C4-2B (cell line): ENCODE data around the gene IQCE.
"Not testable (repeated sequence)": the region's sequence is repeated elsewhere in the genome, so short reads cannot be mapped to it uniquely, and the experiment has no call there.

Experiments used
- H3K27ac ChIP-seq: fragments of 450-650 bp; 2 replicates; pipeline ENCODE4 v1.5.1; 2017
- ZFX ChIP-seq: fragments of 450-650 bp; IDR thresholded peaks from 2 replicates; pipeline ENCODE4 v1.6.1; 2017
- TF ChIP-seq, protein P1 (sequence below): fragments of 450-650 bp; conservative IDR thresholded peaks from 2 replicates; pipeline ENCODE4 v1.5.1; 2017; ENCODE audit warnings: mild to moderate bottlenecking

Gene IQCE

DNA sequence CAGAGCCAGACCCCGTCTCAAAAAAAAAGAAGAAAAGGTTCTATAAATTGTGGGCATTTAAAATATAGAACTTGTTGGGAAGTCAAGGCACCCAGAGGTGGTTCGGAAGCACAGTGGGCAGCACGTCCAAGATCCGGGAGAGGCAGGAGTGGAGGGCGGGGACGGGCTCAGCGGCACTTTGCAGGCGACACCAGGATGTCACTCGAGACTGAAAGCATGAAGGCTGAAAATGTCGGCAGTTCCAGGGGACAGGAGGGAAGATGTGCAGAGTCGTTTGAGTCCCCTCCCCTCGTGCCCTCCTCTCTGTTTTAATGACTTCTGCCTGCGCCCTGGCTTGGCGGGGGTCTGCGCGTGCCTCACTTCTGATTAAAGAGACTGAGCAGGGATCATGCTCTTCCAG, 30.6 kb downstream of the IQCE start:
- no peak for TF ChIP-seq ZFX
- TF ChIP-seq, protein P1, sequence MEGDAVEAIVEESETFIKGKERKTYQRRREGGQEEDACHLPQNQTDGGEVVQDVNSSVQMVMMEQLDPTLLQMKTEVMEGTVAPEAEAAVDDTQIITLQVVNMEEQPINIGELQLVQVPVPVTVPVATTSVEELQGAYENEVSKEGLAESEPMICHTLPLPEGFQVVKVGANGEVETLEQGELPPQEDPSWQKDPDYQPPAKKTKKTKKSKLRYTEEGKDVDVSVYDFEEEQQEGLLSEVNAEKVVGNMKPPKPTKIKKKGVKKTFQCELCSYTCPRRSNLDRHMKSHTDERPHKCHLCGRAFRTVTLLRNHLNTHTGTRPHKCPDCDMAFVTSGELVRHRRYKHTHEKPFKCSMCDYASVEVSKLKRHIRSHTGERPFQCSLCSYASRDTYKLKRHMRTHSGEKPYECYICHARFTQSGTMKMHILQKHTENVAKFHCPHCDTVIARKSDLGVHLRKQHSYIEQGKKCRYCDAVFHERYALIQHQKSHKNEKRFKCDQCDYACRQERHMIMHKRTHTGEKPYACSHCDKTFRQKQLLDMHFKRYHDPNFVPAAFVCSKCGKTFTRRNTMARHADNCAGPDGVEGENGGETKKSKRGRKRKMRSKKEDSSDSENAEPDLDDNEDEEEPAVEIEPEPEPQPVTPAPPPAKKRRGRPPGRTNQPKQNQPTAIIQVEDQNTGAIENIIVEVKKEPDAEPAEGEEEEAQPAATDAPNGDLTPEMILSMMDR, result no peak
- H3K27ac ChIP-seq, result no peak overlapping the region

DNA sequence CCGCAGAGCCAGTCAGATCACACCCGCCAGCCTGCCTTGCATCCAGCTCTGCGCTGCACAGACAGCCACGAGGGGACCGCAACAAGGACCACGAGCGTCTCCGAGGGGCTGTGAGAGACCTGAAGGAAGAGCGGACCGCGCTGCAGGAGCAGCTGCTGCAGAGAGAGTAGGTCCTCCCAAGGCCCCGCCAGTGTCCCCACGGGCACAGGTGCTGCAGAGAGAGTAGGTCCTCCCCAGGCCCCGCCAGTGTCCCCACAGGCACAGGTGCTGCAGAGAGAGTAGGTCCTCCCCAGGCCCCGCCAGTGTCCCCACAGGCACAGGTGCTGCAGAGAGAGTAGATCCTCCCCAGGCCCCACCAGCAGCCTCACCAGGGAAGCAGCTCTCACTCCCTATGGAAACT, 31.2 kb downstream of the IQCE start:
- not testable (repeated sequence) for H3K27ac ChIP-seq

DNA sequence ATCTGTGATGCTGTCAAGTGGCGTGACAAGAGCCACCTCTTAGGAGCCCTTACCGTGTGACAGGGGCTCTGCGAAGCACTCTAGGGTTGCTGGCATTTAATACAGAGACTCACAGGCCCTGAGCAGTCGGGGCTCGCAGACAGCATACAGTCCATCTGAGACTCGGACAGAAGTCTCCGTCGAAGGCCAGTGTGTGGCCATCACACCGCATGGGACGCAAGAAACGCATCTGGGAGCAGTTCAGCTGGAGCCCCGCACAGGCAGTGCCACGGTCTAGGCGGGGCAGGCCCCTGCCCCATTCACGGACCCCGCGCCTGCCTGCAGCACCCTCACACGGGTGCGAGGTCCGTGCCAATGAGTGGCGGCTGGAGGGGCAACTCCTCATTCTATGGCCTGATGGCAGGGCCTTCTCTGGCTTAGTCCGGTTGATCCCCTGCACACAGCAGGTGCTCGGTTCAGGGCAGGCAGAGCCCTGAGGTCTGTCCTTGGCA, 33.6 kb downstream of the IQCE start:
- TF ChIP-seq ZFX, result no peak
- TF ChIP-seq, protein P1, result no peak
- no peak overlapping the region for H3K27ac ChIP-seq

DNA sequence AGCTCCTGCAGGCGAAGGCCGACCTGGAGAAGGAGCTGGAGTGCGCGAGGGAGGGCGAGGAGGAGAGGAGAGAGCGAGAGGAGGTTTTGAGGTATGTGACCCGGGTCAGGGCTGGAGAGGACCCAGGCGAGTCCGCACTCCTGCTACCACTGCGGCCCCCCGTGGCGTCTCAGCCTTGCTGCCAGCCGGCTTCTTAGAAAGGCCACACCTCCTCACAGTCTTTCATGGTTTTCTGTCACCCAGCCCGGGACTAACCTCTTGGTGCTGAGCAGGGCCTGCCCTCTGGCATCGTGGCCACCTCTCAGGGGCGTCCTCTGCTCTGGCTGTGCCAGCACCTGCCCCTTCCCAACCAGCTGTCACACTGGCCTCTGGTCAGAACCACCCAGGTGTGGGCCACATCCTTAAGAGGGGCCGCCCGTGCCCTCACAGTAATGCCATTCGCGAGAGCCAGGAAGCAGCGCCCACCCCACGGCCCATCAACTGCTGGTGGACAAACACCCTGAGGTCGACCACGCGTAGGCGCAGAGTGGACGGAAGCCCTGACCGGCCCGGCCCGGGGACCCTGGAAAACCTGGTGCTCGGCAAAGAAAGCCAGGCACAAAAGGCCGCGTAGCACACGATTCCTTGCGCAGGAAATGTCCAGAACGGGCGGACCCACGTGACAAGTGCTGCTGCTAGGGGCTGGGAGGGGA, 34.4 kb downstream of the IQCE start:
- H3K27ac ChIP-seq, result no peak overlapping the region
- no peak for TF ChIP-seq ZFX
- TF ChIP-seq, protein P1, result no peak

DNA sequence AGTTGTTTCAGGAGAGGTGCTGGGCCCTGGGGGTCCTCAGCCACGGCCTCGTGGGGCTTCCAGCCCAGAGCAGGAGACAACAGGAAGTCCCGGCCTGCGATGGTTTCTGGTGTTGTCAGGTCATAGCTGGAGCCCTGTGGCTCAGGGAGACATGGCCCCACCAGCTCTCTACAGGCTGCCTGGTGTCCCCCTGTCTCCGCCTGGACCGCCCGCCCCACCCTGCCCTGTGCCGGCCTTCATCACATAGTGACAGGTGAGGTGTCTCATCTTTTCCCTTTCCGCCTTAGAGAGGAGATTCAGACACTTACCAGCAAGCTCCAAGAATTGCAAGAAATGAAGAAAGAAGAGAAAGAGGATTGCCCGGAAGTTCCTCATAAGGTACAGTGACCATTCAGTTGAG, 35.8 kb downstream of the IQCE start:
- TF ChIP-seq ZFX, result no peak
- TF ChIP-seq, protein P1, result no peak
- H3K27ac ChIP-seq, result no peak overlapping the region

DNA sequence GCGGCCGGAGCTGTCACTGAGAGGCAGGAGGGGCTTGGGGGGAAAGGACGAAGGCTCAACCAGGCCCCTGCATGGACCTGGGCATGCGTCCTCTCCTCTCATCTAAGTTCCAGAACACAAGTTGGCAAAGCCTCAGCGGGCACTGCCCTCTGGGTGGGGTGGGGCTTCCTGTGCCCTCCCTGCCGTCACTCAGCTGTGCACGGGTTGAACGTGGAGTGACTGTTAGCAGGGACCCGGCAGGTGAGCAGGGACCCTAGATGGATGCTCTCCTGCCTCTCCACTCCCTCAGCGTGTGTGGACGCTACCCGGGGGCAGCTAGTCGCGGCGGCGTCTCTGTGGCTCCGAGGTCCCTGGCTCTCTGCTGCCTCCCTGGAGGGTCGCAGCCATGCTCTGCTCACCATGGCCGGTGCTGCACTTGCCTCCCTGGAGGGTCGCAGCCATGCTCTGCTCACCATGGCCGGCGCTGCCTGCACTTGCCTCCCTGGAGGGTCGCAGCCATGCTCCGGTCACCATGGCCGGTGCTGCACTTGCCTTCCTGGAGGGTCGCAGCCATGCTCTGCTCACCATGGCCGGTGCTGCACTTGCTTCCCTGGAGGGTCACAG, 36.6 kb downstream of the IQCE start:
- TF ChIP-seq, protein P1, result no peak
- TF ChIP-seq ZFX, result no peak
- no peak overlapping the region for H3K27ac ChIP-seq

DNA sequence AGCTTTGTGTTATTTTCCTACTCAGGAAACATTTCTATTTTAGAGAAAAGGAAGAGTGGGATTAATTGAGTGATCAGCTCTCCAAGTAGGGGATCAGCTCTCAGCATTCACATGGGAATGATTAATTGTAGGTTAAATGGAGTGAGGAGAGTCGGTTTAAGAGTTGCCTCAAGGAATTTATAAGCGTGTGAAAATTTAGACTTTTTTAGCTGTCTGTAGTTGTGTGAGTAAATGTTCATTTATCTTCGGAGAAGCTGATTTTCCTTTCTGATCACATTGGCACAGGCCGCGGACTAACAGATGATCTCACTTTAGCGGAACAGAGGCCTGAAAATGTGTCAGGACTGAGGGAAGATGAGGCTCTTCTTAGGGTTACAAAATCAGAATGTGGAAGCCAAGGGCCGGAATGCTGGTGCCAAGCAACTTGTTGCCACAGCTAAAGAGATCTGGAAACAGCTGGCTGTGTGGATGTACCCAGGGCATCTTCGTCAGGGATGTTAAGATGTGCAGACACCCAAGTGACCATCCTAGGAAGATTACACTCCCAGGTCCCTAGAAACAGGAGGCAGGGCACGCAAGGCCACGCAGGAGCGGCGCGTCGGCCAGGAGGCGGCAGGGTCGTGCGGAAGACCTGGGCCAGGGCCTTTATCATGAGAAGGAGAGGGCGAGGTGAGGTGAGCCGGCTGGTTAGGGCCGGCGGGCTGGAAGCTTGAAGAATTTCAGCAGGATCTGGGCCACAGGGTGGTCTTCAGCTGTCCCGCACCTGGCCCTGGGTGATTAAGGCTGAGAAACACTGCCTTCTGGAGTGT, 37.9 kb downstream of the IQCE start:
- H3K27ac ChIP-seq, result no peak overlapping the region
- no peak for TF ChIP-seq ZFX
- TF ChIP-seq, protein P1, result no peak
